ENCODE data around the gene GLUL.

GRCh38 chr1:182383037-182383661 is 8.4 kb downstream of the GLUL start:
- TF ChIP-seq CTCF (conservative IDR thresholded peaks at IDR 0.05; ENCODE audit: low read length) (no peak), EZH2phosphoT487 (IDR thresholded peaks at IDR 0.05; ENCODE audit: borderline replicate concordance) (no peak)

Measured in Loucy (cell line).